PC-3 (cell line): Measurements from ENCODE around the gene BRD9.
"Not testable (repeated sequence)": the region's sequence is repeated elsewhere in the genome, so short reads cannot be mapped to it uniquely, and the experiment has no call there.

ENCODE experiments used
- CTCF ChIP-seq: fragments of 300-600 bp; sonication (generic); conservative IDR thresholded peaks from 2 replicates; pipeline ENCODE4 v1.5.1; 2017; ENCODE audit warnings: antibody characterized with exemption, low read depth, mild to moderate bottlenecking, low read length
- EZH2 ChIP-seq: fragments of 300-600 bp; sonication (generic); IDR thresholded peaks from one replicate; pipeline ENCODE4 v1.6.1; 2017; ENCODE audit warnings: antibody characterized with exemption, mild to moderate bottlenecking, low read length; ENCODE audit not compliant: unreplicated experiment
- EZH2phosphoT487 ChIP-seq: fragments of 300-600 bp; sonication (generic); IDR thresholded peaks from 2 replicates; pipeline ENCODE4 v1.6.1; 2018; ENCODE audit warnings: mild to moderate bottlenecking, antibody characterized with exemption, low read length, borderline replicate concordance

- TF ChIP-seq CTCF, EZH2, EZH2phosphoT487: not testable (repeated sequence)
Observed at GRCh38 chr5:840974-841435, 51.6 kb downstream of the BRD9 start.
